HG03095 (cell line): Measurements from ENCODE around the gene DUSP28.
"Not testable (repeated sequence)": the region's sequence is repeated elsewhere in the genome, so short reads cannot be mapped to it uniquely, and the experiment has no call there.

Experiments used
- ATAC-seq: cut with Tn5 transposase; IDR thresholded peaks from one replicate; pipeline ENCODE4 v1.9.1; 2021; ENCODE audit warnings: moderate library complexity; ENCODE audit not compliant: unreplicated experiment

The DUSP28 gene

DNA sequence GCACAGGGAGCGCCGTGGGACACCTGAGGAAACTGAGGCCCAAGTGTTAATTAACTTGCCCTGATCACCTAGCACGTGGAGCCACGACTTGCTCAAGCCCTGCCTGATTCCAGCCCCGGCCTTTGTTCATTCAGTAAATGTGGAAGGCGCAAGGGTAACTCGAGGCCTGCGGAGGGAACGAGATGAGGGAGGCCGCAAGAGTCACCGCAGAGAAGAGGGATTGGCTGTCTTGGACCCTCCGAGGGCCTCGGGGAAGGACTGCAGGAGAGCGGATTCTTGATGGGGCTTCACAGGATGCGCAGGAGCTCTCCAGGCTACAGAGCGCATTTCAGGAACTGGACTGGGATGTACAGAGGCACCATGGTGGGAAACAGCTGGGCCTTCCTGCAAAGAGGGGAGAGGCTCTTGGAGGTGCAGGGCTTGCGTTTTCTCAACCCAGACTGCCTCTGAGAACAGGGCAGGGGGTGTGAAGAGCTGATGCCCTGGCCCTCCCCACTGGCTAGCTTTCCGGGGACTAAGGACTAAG lies 1.9 kb upstream of the DUSP28 start:
- no peak for ATAC-seq

DNA sequence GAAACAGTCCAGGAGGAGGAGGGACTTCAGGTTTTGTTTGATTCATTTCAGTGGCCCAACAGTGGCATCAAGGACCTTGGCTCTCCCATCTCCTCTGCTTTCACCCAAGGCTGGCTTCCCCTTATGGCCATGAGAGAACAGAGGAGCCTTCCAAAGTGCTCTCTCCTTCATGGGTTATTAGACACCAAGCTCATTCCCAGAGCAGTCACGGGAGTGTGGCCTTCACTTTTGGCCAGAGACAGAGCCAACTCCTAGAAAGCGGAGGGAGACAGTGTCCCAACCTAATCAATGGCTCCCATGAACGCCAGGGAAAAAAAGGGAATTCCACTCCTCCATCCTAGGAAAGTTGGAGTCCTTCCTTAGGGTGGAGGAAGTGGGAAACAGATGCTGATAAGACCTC lies 871 bp upstream of the DUSP28 start:
- no peak for ATAC-seq

DNA sequence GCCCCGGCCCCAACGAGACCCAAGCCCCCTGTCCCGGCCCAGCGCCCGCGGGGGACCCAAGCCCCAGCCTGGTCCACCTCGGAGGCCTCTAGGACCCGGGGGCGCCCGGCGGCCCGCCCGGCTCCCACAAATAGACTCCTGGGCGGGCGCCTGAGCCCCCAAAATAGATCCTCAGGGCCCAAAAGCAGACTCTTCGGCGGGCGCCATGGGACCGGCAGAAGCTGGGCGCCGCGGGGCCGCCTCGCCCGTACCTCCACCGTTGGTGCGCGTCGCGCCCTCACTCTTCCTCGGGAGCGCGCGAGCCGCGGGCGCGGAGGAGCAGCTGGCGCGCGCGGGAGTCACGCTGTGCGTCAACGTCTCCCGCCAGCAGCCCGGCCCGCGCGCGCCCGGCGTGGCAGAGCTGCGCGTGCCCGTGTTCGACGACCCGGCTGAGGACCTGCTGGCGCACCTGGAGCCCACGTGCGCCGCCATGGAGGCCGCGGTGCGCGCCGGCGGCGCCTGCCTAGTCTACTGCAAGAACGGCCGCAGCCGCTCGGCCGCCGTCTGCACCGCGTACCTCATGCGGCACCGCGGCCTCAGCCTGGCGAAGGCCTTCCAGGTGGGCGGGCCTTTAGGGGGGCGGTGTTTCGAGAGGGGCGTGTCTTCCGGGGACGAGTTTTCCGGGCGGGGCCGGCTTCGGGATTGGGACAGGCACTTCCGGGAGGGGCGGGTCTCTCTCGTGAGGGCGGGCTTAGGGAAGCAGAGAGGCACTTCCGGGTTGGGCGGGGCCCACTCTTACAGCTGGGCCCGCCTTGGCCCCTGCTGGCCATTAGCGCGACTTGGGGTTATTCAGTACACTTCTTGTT lies 545 bp downstream of the DUSP28 start:
- ATAC-seq: peak; percentile 47

DNA sequence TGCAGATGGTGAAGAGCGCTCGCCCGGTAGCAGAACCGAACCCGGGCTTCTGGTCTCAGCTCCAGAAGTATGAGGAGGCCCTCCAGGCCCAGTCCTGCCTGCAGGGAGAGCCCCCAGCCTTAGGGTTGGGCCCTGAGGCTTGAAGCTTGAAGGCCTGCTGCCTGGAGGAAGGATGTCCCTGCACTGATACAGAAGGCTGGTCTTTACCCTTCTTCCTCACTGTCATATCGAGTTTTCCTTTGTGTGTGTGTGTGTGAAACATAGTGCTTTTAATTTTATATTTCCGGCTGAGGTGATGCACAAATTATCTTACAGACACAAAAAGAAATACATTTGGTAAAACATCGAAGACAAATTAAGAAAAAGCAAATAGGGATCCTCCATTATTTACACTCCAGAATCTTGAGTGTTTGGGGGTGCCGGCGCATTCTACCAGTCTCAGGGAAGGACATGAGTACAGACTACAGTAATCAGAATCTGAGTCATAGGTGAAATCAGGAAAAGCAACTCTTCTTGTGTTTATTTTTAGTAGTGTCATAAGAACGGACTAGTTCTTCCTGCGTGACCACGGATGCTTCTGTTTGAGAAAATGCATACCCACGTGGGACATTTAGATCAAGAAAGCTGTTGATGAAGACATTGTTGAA lies 1.3 kb downstream of the DUSP28 start:
- no peak for ATAC-seq

DNA sequence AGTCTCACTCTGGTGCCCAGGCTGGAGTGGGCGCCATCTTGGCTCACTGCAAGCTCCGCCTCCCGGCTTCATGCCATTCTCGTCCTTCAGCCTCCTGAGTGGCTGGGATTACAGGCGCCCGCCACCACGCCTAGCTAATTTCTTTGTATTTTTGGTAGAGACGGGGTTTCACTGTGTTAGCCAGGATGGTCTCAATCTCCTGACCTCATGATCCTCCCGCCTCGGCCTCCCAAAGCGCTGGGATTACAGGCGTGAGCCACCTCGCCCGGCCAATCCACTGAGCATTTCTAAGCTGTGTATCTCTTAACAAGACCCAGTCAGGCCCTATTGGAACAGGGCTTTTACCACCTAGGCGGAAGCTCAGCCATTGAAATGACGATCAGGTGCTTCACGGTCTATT lies 3.1 kb downstream of the DUSP28 start:
- not testable (repeated sequence) for ATAC-seq

DNA sequence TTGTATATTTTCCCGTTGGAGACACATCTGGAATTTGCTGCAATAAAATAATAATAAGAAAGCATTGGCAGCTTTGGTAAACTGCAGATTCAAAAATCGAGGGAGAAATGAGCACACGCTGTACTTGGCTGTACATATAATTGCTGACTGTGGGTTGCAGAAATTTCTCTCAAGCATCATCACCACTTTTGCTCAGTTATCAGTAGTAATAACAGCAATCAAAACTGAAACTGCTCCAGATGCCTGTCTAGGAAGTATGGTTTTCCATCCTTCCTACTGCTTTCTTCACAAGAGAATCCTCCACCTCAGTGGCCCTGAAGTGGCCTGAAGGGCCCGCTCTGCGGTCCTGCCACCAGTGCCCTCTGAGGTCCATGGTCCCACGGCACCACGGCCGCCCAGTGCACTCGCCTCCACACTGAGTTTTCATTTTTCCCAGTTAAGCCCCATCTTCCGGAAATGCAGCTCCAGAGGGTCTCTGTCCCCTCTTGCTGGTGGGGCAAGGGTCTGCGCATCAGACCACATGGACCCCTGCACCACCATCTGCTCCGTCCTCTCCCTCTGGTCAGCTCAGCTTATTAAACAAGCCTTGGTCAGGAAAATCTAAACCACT lies 3.9 kb downstream of the DUSP28 start:
- ATAC-seq: no peak

DNA sequence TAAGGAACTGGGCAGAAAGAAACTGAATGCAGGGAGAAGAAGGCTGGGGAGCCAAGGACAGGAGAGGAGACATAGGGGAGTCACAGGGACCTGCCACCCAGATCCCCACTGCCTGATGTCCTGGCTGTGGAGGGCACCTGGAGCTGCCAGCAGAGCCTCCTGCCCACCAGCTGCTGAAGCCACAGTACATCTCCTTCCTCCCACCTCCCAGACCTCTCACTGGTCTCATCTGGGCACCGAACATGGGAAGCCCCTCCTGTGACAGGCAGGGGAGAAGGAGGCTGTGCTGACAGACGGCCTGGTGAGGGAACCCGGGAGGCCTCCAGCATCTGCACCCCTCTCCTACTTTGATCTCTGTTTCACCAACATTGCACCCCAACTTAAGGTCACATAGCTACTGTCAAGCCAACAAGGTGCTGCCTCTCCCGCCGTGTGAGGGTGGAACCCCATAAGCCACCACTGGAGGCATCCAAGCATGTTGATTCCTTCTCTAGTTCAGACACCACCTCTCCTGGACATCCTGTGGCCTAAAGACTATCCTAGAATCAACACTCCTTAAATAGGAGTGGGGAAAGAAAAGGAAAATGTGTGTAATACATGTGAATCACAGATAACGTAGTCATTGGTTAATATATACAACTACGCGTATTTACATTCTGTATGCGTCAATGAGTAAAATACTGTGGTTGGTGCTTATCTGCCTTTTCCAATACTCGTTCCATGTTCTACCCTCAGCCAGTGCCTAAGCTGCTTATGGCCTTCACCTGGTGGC lies 4.6 kb downstream of the DUSP28 start:
- no peak for ATAC-seq

DNA sequence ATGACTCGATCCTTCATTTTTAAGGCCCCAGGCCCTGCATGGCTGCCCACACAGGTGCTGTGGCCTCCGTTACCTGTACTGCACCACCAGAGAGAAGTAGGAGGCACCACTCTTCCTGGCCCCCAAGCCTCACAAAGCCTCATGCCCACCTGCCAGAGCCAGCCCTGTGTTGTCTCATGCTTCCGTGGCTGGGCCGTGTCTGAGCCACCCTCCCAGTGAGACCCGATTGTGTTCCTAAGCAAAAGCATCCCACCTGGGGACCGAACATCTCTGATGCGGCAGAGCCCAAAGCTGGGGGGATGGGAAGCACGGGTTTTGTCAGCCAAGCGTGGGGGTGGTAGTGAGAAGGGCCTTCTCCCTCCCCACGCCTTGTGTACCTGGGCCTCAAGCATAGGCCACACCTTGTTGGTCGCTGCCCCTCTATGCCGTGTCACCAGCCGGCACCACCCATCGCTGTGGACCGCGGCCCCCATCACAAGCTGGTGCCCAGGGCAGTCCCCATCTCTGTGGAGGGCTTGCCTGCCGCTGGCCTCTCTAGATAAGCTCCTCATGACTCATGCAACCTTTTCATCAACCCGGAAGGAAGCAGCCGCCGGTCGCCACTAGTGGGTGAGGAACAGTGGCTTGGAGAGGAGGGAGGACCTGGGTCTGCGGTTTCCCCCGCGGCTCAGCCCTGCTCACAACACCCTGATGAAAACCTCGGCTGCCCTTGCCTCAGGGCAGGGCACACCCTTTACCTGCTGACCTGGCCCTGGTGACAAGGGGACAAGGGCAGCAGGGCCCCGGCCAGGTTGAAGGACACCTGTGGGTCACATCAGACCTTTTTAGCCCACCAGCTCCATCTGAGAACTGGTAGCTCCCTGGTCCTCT lies 5.4 kb downstream of the DUSP28 start:
- peak; percentile 23 for ATAC-seq

DNA sequence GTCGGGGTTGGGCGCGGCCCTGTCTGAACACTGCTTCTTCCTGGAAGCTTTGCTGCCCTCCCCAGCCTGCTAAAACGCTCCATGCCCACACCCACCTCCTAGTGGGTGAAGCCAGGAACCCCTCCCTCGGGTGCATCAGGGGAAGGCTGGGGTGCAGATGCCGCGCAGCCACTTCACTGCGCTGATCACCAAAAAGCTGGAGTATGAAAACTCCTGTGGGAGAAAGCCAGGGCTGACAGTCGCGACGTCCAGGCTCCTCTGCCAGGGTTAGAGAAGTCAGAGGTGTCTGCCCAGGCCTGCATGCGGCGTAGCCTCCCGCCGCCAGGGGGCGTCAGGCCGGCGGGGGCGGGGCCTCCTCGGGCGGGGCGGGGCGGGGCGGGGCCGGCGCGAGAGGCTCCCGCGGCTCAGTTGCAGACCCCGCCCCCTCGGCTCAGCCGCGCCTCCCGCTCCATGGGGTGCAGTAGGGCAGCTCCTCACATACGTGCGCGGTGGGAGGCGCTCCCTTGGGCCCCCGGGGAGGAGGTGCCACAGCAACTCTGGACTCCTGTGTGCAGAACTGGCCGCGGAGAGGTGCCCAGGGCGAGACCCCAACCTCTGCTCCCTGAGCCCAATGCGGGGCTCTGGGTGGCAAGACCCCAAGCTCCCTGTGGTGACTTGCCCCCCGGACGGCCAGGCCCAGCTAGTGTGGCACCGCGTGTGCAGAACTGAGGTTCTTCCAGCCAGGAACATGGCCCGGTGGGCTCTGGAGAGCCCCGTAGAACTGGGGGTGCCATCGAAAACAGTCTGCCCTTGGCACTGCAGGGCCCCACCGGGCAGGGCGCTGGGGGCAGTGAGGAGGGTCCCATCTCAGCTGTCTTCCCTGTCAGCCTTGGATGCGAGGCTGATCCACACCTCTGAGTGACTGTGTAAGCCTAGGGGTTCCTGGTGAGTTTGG lies 6.3 kb downstream of the DUSP28 start:
- ATAC-seq: peak; percentile 40

DNA sequence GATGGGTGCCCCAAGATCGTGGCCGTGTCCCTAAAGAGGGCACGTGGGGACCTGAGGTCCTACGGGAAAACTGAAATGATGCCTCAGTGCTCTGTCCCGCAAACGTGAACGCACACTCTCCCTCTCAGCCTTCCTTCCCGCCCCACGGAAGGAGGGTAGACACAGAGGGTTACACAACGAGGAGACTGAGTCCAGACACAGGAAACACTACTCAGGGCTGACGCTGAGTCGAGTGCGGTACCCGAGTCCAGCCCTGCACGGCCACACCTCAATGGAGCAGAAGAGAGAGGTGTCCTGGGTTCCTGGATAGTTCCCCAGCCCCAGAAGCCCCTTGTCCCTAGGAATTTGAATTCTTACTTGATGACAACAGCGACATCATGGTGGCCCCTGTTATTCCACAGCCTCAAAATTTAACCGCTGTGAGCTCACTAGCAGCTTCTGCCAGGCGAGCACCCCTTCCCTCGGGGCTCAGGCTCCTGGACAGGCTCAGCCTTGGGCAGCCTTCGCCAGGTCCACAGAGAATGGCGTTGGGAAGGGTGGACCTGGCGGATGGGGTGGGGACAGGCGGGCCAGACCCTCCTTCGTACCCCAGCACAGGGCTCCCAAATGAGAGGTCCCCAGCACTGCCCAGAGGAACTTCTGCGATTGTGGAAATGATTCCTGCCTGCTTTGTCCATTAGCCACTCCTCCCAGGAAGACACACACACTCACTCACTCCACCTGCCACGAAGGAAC lies 7.1 kb downstream of the DUSP28 start:
- no peak for ATAC-seq

DNA sequence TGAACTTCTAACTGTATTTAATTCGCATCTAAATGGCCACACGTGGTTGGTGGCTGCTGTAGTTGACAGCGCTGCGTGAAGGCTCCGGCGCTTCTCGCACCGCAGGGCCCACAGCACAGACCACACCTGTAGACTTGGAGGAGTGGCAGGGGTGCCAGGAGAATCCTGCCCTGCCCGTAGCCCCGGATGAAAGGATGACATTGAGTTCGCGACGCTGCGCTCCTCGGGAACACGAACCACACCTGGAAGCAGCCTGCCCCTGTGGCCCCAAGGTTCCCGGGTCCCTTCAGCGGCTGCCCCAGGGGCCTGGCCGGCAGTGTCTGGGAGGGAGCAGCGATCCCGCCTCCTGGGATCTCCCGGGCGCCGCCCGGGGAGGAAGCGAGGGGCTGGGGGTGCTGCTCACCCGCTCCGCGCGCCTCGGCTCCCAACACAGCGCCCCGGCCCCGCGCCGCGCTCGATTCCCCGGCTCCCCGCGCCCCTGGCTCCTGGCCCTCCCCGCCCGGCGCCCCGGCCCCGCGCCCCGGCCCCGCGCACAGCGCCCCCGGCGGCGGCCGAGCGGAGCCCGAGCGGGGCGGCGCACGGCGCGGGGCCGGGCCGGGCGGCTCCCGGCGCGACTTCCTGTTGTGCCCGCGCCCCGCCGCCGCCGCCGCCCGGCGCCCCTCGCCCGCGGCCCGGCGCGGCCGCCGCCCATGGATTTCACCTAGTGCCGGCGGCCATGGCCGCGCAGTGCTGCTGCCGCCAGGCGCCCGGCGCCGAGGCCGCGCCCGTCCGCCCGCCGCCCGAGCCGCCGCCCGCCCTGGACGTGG lies 7.9 kb downstream of the DUSP28 start, which contains the start of gene RNPEPL1:
RNPEPL1 (plus strand) TSS at position 613 of the 806 bp plus-strand sequence; CDS start at position 716, 103 bp downstream.
- peak; percentile 26 for ATAC-seq

DNA sequence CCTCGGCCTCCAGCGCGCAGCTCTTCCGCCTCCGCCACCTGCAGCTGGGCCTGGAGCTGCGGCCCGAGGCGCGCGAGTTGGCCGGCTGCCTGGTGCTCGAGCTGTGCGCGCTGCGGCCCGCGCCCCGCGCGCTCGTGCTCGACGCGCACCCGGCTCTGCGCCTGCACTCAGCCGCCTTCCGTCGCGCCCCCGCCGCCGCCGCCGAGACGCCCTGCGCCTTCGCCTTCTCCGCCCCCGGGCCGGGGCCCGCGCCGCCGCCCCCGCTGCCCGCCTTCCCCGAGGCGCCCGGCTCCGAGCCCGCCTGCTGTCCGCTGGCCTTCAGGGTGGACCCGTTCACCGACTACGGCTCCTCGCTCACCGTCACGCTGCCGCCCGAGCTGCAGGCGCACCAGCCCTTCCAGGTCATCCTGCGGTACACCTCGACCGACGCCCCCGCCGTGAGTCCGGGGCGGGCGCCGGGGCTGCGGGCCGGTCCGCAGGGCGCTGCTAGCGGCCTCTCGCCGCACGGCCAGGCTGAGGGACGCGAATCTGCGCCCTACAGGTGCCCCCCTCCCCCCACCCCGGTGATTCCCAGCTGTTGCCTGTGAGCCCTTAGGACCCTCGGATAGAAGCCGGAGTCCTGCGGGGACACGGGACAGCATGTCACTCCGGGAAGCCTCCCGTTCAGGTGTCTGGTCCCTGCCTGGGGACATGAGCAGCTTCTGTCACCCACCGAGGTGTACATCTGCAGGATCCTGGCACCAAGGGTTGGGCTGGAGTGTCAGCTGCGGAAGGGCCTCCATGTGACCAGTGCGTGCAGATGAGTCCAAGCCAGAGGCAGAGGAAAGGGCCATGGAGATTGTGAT lies 8.7 kb downstream of the DUSP28 start:
- peak; percentile 6 for ATAC-seq

DNA sequence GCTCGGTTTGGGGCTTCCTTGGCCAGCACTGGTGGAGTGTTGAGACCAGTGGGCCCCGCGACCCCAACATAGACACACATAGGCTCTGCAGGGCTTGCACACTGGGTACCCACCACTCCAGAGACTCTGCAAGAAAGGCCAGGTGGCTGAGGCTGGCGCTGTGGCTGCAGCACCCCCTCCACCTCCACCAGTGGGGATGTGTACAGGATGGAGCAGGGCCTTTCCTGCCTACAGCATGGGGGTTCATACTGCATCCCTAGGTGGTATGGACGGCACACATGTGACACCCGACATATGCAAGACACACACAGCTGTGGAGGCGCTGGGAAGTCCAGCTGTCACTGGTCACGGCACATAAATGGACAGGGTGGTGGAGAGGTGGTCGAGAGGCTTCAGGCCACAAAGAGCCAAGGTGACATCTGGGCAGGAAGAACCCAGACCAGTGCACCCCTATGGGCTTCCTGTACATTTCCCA lies 9.4 kb downstream of the DUSP28 start:
- ATAC-seq: no peak

DNA sequence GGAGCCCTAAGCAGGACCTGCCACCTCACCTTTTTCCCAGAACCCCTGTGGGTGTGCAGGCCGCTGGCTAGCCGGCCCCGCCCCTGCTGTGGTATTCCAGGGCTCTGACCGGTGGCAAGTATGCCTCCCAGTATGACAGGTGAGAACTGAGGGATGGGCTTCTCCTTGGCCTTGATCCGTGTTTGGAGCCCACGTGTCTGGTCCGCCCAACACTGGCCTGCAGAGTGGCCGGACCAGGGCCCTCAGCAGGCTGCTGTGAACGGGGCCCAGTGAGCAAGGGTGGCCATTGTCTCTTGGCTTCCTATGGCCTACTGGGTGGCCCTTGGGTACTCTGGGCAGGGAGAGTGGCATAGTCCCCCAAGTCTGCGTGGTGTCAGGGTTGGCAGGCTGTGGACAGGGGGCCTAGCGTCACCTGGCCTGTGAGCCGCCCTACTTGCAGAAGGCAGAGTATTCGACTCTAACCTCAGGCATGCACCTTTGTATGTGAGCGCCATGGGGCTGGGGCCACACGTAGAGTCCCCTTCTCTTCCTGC lies 9.9 kb downstream of the DUSP28 start:
- no peak for ATAC-seq

DNA sequence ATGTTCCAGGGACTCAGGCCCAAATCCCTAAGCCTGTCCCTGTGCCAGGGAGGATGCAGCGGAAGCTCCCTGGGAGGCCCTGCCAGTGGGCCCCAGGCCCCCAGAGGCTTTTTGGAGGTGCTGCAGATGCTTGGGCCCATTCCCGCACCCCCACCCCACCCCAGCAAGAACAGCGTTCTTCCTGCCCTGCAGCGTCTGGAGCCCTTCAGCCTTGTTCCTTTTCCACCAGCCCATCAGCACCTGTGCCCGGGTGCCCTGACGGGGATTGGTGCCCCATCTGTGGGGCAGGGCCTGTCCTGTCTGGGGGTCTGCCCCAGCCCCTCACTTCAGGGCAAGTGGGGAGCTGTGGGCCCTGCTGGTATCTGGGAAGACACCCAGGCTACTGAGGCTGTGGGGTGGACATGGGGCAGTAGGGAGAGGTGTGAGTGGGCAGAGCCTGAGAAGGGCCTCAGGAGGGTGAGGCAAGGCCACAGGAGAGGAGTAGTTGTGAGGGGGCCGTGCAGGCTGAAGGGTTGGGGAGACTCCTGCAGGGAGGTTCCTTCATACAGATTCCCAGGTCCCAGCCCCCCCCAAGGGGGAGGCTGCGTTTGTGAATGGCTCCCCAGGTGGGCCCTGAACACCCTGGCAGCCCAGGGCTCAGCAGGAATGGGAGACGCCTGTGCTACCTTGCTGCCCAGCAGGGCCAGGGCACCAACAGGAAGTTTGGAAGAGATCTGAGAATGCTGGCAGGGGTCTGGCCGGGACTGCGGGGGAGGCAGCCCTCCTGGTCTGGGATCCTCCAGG lies 10.6 kb downstream of the DUSP28 start:
- no peak for ATAC-seq
